GM12875 (cell line): ENCODE measurements around the gene GPR150.

Experiments used
- H3K4me3 ChIP-seq: one replicate; pipeline ENCODE4 v1.5.1; 2011; ENCODE audit warnings: low read depth, low read length, control low read depth
- TF ChIP-seq, protein P1 (sequence below): IDR thresholded peaks from 2 replicates; pipeline ENCODE4 v1.5.1; 2011; ENCODE audit warnings: low read depth, mild to moderate bottlenecking, control low read depth, inconsistent platforms, low read length, moderate library complexity, borderline replicate concordance; ENCODE audit not compliant: insufficient read depth

GPR150 gene

DNA sequence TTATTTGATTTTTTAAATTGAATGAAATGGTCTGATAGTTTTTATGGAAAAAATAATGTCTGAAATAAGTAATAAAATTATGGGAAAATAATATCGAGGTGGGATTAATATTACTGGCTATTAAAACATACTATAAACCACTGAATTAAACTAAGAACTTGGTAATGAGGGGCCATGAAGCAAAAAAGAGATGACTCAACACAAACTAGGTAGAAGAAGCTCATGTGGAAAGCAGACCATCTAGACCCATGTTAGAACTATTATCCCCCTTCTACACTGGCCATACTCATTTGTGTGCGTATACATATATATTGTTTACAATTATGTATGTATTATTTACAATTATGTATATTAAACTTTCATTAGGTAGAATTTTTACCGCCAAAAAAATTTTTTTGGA is 8.5 kb upstream of the GPR150 start:
- TF ChIP-seq, protein P1, sequence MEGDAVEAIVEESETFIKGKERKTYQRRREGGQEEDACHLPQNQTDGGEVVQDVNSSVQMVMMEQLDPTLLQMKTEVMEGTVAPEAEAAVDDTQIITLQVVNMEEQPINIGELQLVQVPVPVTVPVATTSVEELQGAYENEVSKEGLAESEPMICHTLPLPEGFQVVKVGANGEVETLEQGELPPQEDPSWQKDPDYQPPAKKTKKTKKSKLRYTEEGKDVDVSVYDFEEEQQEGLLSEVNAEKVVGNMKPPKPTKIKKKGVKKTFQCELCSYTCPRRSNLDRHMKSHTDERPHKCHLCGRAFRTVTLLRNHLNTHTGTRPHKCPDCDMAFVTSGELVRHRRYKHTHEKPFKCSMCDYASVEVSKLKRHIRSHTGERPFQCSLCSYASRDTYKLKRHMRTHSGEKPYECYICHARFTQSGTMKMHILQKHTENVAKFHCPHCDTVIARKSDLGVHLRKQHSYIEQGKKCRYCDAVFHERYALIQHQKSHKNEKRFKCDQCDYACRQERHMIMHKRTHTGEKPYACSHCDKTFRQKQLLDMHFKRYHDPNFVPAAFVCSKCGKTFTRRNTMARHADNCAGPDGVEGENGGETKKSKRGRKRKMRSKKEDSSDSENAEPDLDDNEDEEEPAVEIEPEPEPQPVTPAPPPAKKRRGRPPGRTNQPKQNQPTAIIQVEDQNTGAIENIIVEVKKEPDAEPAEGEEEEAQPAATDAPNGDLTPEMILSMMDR = no peak
- no peak overlapping the region for H3K4me3 ChIP-seq

DNA sequence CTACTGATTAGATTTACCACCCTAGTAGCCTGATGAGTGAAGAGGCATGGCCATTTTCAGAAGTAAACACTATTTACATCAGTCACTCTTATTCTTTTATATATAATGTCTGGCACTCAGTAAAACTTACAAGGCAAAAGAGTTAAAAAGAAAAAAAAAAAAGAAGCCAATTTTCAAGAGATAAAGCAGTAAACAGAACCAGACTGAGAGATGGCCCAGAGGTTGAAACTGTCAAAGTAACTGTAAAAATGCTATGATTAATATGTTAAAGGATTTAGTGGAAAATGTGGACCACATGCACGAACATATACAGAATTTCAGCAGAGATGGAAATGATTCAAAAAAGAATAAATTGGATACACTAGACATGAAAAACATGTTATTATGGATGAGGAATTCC is 6.4 kb upstream of the GPR150 start:
- H3K4me3 ChIP-seq = no peak overlapping the region
- TF ChIP-seq, protein P1 = no peak

DNA sequence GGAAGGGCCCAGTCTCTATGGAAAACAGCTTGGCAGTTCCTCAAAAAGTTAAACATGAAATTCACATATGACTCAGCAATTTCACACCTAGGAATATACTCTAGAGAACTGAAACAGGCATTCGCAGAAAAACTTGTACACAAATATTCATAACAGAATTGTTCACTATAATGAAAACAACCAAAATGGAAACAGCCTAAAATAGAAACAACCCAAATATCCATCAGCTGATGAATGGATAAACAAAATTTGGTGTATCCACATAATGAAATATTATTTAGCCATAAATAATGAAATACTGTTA is 4.8 kb upstream of the GPR150 start:
- H3K4me3 ChIP-seq = no peak overlapping the region
- TF ChIP-seq, protein P1 = no peak

DNA sequence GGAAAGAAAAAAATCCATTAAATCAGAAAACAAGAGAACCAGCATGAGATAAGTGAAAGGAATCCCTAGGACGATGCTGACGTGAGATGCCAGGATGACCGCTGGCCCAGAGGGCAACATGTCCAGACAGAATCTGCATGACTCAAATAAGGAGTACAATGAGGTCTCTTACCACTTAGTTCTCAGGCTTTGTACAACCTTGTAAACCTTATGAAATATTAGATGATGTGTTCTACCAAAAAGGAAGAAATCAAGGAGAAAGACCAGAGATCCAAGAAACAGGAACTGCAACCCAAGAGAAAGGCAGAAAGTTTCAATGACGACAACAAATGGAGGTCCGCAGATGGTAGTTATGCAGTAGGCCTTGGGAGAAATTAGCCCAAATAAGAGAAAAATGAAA is 2.8 kb upstream of the GPR150 start:
- TF ChIP-seq, protein P1 = no peak
- no peak overlapping the region for H3K4me3 ChIP-seq

DNA sequence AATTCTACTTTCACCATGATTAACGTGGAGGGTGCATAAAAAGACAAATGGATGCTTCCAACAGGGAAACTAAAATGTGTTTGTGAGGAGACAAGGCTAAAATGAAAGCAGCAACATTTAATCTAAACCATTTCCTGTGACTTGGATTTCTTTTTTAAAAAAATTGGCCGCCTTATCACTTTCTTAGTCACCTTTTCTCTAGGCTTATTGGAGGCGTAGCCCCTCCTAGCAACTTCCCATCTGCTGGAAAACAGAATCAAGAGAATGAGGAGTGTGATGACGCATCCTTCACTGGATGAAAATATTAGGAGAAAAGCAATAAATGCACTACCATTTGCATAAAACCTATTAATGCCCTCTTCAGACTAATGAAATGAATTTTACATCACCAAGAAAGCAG is 791 bp upstream of the GPR150 start:
- TF ChIP-seq, protein P1 = no peak
- no peak overlapping the region for H3K4me3 ChIP-seq

DNA sequence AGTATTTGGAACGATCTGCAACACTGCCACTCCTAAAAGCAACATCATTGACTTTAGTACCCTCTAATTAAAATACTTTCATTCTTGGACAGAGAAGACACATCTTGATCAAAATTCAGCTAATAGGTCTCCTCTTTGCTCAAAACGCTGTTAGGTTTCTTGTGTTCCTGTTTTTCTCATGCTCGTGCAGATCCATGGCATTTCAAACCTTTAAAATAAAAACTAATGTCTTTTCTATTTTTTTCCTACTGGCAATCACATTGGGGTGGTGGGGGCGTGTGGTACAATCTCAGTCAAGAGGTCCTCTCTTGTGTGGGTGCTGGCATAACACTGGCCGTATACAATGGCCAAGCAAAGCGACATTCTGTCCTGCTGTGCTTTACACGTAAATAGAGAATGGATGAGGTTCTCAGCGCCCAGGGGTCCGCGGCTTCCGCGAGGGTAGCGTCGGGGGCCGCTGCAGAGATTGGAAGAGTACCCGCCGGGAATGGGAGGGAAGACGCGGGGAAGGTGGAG is 315 bp upstream of the GPR150 start:
- TF ChIP-seq, protein P1 = no peak
- H3K4me3 ChIP-seq = peak overlapping the region; percentile 65

DNA sequence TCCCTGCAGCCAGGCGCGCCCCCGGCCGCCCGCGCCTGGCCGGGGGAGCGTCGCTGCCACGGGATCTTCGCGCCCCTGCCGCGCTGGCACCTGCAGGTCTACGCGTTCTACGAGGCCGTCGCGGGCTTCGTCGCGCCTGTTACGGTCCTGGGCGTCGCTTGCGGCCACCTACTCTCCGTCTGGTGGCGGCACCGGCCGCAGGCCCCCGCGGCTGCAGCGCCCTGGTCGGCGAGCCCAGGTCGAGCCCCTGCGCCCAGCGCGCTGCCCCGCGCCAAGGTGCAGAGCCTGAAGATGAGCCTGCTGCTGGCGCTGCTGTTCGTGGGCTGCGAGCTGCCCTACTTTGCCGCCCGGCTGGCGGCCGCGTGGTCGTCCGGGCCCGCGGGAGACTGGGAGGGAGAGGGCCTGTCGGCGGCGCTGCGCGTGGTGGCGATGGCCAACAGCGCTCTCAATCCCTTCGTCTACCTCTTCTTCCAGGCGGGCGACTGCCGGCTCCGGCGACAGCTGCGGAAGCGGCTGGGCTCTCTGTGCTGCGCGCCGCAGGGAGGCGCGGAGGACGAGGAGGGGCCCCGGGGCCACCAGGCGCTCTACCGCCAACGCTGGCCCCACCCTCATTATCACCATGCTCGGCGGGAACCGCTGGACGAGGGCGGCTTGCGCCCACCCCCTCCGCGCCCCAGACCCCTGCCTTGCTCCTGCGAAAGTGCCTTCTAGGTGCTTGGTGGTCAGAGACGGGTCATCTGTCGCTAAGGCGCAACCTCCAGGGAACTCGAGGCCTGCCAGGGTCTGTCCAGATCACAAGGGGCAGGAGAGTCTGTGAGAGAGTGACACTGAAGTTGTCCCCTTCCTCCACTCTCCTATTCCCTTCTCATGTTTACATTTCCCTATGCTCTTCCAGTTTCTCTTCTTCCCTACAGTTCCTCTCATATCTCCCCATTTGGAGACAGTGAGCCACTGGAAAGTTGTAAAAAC is 1.3 kb downstream of the GPR150 start:
- peak overlapping the region; percentile 65 for H3K4me3 ChIP-seq
- TF ChIP-seq, protein P1 = 0 out of 2 replicates have a peak, but pooled peaks have one; percentile 1
